Neural progenitor cell (in vitro differentiated cells): ENCODE measurements around the gene RNU11. TPM values are rescaled to one million over a fixed set of nuclear protein-coding genes. Genes with fewer than 3 reads are reported as not detected.

ENCODE experiments used
- small RNA-seq: library from RNA; depleted of rRNA; stranded (forward); fragments of <200 nt; gene quantifications from one replicate; pipeline ENCODE3, GENCODE V24; 2015
- total RNA-seq: library from RNA; depleted of rRNA; stranded (reverse); fragments of >200 nt; gene quantifications from 2 replicates; pipeline ENCODE4 v1.2.3, GENCODE V29; 2015; ENCODE audit warnings: low replicate concordance

Gene RNU11
- total RNA-seq, 1 donor from 2014 or later: not detected

Small RNA genes within 50 kb of the gene (small RNA-seq; reads per million reads assigned to genes)
- gene RF00422: not detected
- gene RNU11: not detected

Other genes starting within 250 kb of the RNU11 start
- 34.8 and 62.3 TPM in 2 replicates for gene RCC1, start 142.6 kb upstream of the RNU11 start, total RNA-seq
- 43.9 and 50.0 TPM in 2 replicates for gene TRNAU1AP, start 95.5 kb upstream of the RNU11 start, total RNA-seq
- 2.2 and 4.2 TPM in 2 replicates for gene RAB42, start 56.3 kb upstream of the RNU11 start, total RNA-seq
- 26.3 and 45.2 TPM in 2 replicates for gene TAF12, start 5.5 kb upstream of the RNU11 start, total RNA-seq
- gene GMEB1, start 20.2 kb downstream of the RNU11 start, total RNA-seq: 12.1 and 16.1 TPM in 2 replicates
- gene YTHDF2, start 88.3 kb downstream of the RNU11 start, total RNA-seq: 107 and 120 TPM in 2 replicates
- gene OPRD1, start 163.6 kb downstream of the RNU11 start, total RNA-seq: 0.37 and 0.77 TPM in 2 replicates